ENCODE measurements around the gene PALM2AKAP2. TPM values are rescaled to one million over a fixed set of nuclear protein-coding genes. Genes with fewer than 3 reads are reported as not detected.
A peak's percentile ranks its signal among the peaks of the same experiment; 100 is the strongest.

PALM2AKAP2 gene
- total RNA-seq, 1 experiment from 2014 or later, result 1.1 TPM

DNA sequence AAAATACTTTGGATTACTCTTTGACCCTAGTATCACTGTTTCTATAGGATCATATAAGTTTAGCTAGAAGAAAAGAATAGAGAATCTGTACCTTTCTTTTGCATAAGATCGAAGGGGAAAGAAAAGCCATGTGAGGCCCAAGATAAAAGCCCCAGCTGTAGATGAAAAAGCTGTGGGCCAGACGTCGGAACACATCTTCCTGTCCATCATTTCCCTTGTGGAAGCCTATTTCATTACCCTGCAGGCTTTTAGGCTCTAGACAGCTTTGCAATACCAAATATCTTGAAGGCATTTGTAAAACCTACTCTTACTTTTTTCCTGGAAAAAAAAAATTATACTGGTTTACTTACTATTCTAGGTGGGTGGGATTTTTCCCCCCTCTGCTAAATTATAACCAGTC is 10.0 kb downstream of the PALM2AKAP2 start:
- Histone ChIP-seq H3K4me3 (ENCODE audit: insufficient read depth, low read depth, low read length) (no peak overlapping the region), H3K36me3 (replicated peaks; ENCODE audit: control insufficient read depth, insufficient read depth, low read length) (no peaks in the 10 kb centered on the region), H3K27me3 (ENCODE audit: control insufficient read depth, insufficient read depth, low read length) (no peaks in the 10 kb centered on the region; the same call in 1 of the 2 replicates)
- DNase-seq, result no peak

GRCh38 chr9:109791003-109791677 is 11.1 kb downstream of the PALM2AKAP2 start:
- no peak overlapping the region for H3K4me3 ChIP-seq (ENCODE audit: insufficient read depth, low read depth, low read length)
- no peaks in the 10 kb centered on the region for H3K36me3 ChIP-seq (replicated peaks; ENCODE audit: control insufficient read depth, insufficient read depth, low read length)
- DNase-seq, result peak; percentile 24
- H3K27me3 ChIP-seq (ENCODE audit: control insufficient read depth, insufficient read depth, low read length), result no peaks in the 10 kb centered on the region; the same call in 1 of the 2 replicates

GRCh38 chr9:109791747-109792146 is 11.7 kb downstream of the PALM2AKAP2 start:
- no peaks in the 10 kb centered on the region for H3K36me3 ChIP-seq (replicated peaks; ENCODE audit: control insufficient read depth, insufficient read depth, low read length)
- H3K27me3 ChIP-seq (ENCODE audit: control insufficient read depth, insufficient read depth, low read length), result no peaks in the 10 kb centered on the region; the same call in 1 of the 2 replicates
- H3K4me3 ChIP-seq (ENCODE audit: insufficient read depth, low read depth, low read length), result no peak overlapping the region
- no peak for DNase-seq

- Histone ChIP-seq H3K27me3 (ENCODE audit: control insufficient read depth, insufficient read depth, low read length) (no peaks in the 10 kb centered on the region; the same call in 1 of the 2 replicates), H3K36me3 (replicated peaks; ENCODE audit: control insufficient read depth, insufficient read depth, low read length) (no peaks in the 10 kb centered on the region), H3K4me3 (ENCODE audit: insufficient read depth, low read depth, low read length) (no peak overlapping the region)
- no peak for DNase-seq
Observed at GRCh38 chr9:109792951-109793546, 13.1 kb downstream of the PALM2AKAP2 start.

- no peak overlapping the region for H3K4me3 ChIP-seq (ENCODE audit: insufficient read depth, low read depth, low read length)
- no peaks in the 10 kb centered on the region; the same call in 1 of the 2 replicates for H3K27me3 ChIP-seq (ENCODE audit: control insufficient read depth, insufficient read depth, low read length)
- DNase-seq, result no peak
- no peaks in the 10 kb centered on the region for H3K36me3 ChIP-seq (replicated peaks; ENCODE audit: control insufficient read depth, insufficient read depth, low read length)
Observed at GRCh38 chr9:109793921-109794320, 13.9 kb downstream of the PALM2AKAP2 start.

DNA sequence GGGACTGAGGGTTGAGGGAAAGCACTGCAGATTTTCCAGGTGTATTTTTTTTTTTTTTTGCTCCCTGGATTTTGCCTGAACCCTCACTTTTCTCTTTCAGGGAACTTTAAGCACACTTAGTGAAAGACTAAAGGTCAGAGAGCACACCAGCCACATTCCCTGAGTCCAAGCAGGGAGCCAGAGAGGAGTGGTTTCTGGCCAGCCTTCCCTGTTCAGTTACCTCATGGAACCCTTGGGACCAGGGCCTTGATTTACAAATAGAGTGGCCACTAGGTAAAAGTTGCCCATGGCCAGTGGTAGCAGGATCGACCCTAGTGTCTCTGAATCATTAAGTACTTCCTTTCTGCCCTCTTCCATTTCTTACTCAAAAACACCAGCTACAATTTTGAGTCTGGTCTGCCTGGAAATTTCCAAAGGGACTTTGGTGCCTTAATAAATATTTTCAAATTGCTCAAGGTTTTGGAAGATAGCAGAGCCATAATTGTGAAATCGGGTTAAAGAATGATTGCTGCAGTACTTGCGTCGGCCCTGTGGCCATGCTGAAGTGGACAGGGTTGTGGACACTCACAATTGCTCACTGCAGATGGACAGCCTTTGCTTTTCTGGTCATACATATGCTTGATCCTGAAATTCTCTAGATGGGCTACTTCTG is 14.5 kb downstream of the PALM2AKAP2 start:
- no peaks in the 10 kb centered on the region for H3K36me3 ChIP-seq (replicated peaks; ENCODE audit: control insufficient read depth, insufficient read depth, low read length)
- no peak for DNase-seq
- no peaks in the 10 kb centered on the region; the same call in 1 of the 2 replicates for H3K27me3 ChIP-seq (ENCODE audit: control insufficient read depth, insufficient read depth, low read length)
- no peak overlapping the region for H3K4me3 ChIP-seq (ENCODE audit: insufficient read depth, low read depth, low read length)

GRCh38 chr9:109795613-109796012 is 15.6 kb downstream of the PALM2AKAP2 start:
- Histone ChIP-seq H3K27me3 (ENCODE audit: control insufficient read depth, insufficient read depth, low read length) (no peaks in the 10 kb centered on the region; the same call in 1 of the 2 replicates), H3K4me3 (ENCODE audit: insufficient read depth, low read depth, low read length) (no peak overlapping the region), H3K36me3 (replicated peaks; ENCODE audit: control insufficient read depth, insufficient read depth, low read length) (no peaks in the 10 kb centered on the region)
- no peak for DNase-seq

DNA sequence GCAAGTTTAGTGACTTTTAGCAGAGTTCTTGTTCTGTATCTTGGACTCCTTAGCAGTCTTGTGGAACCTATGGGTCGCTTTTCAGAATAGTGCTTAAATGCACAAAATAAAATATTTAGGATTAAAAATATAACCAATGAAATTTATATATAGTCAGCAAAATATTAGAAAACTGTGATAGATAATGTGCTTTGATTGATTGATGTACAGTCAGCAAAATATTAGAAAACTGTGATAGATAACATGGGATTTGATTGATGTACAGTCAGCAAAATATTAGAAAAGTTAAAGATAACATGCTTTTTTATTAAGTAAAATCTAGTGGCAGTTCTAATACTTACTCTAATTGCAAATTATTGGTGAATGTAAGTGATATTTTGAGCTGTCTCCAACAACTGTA is 16.1 kb downstream of the PALM2AKAP2 start:
- H3K36me3 ChIP-seq (replicated peaks; ENCODE audit: control insufficient read depth, insufficient read depth, low read length), result no peaks in the 10 kb centered on the region
- DNase-seq, result no peak
- no peaks in the 10 kb centered on the region; the same call in 1 of the 2 replicates for H3K27me3 ChIP-seq (ENCODE audit: control insufficient read depth, insufficient read depth, low read length)
- H3K4me3 ChIP-seq (ENCODE audit: insufficient read depth, low read depth, low read length), result no peak overlapping the region

DNA sequence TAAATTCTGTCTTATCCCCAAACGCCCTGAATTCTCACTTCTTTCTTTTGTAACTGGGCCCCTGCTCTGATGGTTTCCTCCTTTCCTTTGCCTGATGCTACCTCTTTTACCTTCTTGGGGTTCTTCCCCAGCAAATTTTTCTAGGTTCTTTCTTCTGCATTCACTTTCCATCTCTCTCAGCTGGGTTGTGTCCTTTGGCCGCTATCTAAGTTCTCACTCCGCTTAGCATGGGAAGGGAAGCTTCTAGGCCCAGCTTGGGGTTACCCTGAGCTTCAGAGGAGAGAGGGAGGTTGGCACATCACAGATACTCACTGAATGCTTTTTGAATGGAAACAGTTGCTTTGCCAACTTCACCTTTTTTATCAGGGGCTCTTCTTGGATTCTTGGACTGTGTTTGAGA is 17.0 kb downstream of the PALM2AKAP2 start:
- Histone ChIP-seq H3K4me3 (ENCODE audit: insufficient read depth, low read depth, low read length) (no peak overlapping the region), H3K36me3 (replicated peaks; ENCODE audit: control insufficient read depth, insufficient read depth, low read length) (no peaks in the 10 kb centered on the region), H3K27me3 (ENCODE audit: control insufficient read depth, insufficient read depth, low read length) (no peaks in the 10 kb centered on the region)
- DNase-seq, result no peak

GRCh38 chr9:109797509-109797908 is 17.5 kb downstream of the PALM2AKAP2 start:
- no peaks in the 10 kb centered on the region for H3K27me3 ChIP-seq (ENCODE audit: control insufficient read depth, insufficient read depth, low read length)
- no peak for DNase-seq
- H3K4me3 ChIP-seq (ENCODE audit: insufficient read depth, low read depth, low read length), result no peak overlapping the region
- H3K36me3 ChIP-seq (replicated peaks; ENCODE audit: control insufficient read depth, insufficient read depth, low read length), result no peaks in the 10 kb centered on the region

DNA sequence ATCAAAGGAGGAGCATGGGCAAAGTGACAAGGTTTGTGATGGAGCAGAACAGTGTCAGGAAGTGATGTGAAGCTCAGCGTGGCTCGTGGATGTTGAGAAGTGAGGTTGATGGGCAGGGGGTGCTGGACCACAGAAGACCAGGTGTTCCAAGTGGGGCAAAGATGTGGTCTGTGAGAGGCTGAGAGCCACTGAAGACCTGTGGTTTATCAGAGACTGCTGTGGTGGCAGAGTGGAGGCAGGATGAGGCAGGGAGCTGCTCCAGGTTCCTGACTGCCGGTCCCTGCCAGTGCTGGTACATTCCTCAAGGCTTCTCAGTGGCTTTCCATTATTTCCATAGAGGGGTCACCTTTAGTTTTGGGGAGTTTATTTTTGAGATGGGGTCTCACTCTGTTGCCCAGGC is 19.1 kb downstream of the PALM2AKAP2 start:
- no peak for DNase-seq

DNA sequence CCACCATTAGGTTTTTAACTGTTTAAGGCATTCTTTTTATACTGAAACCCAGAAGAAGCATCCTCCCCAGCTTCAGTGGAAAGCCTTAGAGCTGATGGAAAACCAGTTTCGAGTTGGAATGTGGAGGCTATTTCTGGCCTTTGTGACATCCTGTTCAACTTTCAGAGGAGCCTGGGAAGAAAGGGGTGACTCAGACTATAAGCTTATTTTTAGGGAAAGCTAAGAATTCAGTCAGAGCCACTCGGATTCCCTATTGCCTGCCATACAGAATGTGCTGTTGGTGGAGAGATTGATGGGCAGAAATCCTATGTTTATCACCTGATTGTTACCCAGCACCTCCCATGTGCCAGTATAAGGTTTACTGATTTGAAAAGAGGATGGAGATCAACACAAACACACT is 19.8 kb downstream of the PALM2AKAP2 start:
- DNase-seq, result no peak
- Histone ChIP-seq H3K36me3 (replicated peaks; ENCODE audit: control insufficient read depth, insufficient read depth, low read length) (no peaks in the 10 kb centered on the region; the same call in 1 of the 2 replicates), H3K27me3 (ENCODE audit: control insufficient read depth, insufficient read depth, low read length) (no peaks in the 10 kb centered on the region), H3K4me3 (ENCODE audit: insufficient read depth, low read depth, low read length) (no peak overlapping the region)

More for the DNA sequence above, 19.1 kb downstream of the PALM2AKAP2 start:
- no peaks in the 10 kb centered on the region; the same call in 1 of the 2 replicates for H3K36me3 ChIP-seq (replicated peaks; ENCODE audit: control insufficient read depth, insufficient read depth, low read length)
- H3K4me3 ChIP-seq (ENCODE audit: insufficient read depth, low read depth, low read length), result no peak overlapping the region
- H3K27me3 ChIP-seq (ENCODE audit: control insufficient read depth, insufficient read depth, low read length), result no peaks in the 10 kb centered on the region

GRCh38 chr9:109801484-109801883 is 21.5 kb downstream of the PALM2AKAP2 start:
- Histone ChIP-seq H3K27me3 (ENCODE audit: control insufficient read depth, insufficient read depth, low read length) (no peaks in the 10 kb centered on the region), H3K4me3 (ENCODE audit: insufficient read depth, low read depth, low read length) (no peak overlapping the region), H3K36me3 (replicated peaks; ENCODE audit: control insufficient read depth, insufficient read depth, low read length) (no peaks in the 10 kb centered on the region; the same call in 1 of the 2 replicates)
- DNase-seq, result no peak

- H3K27me3 ChIP-seq (ENCODE audit: control insufficient read depth, insufficient read depth, low read length), result no peaks in the 10 kb centered on the region
- DNase-seq, result no peak
- H3K36me3 ChIP-seq (replicated peaks; ENCODE audit: control insufficient read depth, insufficient read depth, low read length), result no peaks in the 10 kb centered on the region; the same call in 1 of the 2 replicates
- no peak overlapping the region for H3K4me3 ChIP-seq (ENCODE audit: insufficient read depth, low read depth, low read length)
Observed at GRCh38 chr9:109802491-109802890, 22.5 kb downstream of the PALM2AKAP2 start.

DNA sequence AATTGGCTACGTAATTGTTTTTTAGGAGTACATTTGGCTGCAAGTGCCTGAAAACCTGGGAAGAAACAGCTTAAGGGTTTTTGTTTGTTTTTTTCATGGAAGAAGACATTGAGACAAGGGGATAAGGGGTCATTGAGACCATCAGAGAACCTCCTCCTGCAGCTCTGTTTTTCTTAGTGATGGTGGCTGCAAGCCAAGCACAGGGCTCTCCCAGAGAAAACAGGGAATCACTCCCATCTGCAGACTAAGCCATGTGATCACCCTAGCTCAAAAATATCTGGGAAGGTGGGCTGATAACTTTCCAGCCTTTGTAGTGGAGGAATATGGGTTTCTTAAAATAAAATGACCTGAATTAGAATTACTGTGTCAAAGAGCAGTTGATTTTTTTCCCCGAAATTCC is 25.1 kb downstream of the PALM2AKAP2 start:
- DNase-seq, result no peak
- Histone ChIP-seq H3K36me3 (replicated peaks; ENCODE audit: control insufficient read depth, insufficient read depth, low read length) (no peaks in the 10 kb centered on the region; the same call in 1 of the 2 replicates), H3K27me3 (ENCODE audit: control insufficient read depth, insufficient read depth, low read length) (no peaks in the 10 kb centered on the region)

More for the DNA sequence above, 25.1 kb downstream of the PALM2AKAP2 start:
- no peak overlapping the region for H3K4me3 ChIP-seq (ENCODE audit: insufficient read depth, low read depth, low read length)

Measured in H7 (cell line).